HG03066 (cell line): ENCODE measurements around the gene KIF18B.
"Not testable (repeated sequence)": the region's sequence is repeated elsewhere in the genome, so short reads cannot be mapped to it uniquely, and the experiment has no call there.

Experiments used
- ATAC-seq: cut with Tn5 transposase; IDR thresholded peaks from one replicate; pipeline ENCODE4 v1.9.1; 2021; ENCODE audit warnings: low read depth; ENCODE audit not compliant: unreplicated experiment

The KIF18B gene

DNA sequence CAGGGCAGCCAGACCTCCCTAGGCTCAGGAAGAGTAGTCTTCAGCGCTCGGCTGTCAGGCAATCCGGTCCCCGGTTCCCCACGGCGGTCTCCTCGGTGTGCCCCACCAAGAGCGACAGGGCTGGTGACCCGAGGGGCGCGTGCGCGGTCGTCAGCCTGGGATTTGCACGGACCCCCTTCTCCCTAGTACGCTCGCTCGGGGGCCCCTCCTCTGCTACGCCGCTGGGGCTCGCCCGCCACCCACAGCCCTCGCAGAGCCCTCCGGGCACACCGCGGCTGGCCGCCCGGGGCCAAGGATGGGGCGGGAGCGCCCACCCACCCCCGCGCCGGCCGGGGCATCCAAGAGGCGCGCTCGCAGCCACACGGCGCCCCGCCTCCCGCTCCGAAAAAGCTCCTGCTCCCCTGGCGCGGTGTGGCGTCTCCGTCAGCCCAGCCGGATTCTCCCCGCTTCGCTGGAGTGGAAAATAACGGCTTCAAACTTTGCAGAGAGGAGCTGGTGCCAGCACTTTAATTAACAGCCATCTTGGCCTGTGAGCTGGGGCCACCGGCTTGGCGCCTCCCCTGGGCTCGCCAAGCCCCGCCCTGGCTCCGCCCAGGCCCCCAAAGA lies 22.7 kb upstream of the KIF18B start:
- no peak for ATAC-seq

DNA sequence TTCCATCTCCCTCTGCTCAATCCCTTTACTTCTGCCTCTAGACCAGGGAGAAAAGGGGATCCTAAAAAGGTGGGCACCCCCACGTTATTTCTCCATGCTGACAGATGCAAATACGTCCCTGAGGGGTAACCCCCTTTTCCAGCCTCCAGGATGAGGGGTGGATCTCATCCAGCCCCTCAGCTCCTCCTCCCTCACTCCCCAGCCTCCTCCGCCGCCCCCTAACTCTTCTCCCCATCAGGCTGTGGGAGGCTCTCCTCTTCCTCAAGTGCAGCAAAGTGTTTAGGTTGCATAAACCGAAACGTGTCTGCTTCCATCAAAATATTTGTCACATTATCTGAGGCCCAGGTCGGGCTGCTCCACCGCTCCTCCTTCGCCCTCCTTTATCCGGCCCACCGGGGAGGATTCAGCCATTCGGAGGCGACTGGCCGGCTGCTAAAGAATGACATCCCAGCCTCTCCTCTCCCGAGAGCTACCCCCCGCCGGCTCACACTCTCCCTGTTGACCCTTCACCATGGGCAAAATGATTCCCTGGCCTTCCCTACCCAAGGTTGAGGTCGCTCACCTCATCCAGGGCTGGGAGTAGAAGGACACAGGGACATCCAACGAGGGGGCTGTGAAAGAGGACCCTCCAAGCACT lies 21.7 kb upstream of the KIF18B start:
- no peak for ATAC-seq

DNA sequence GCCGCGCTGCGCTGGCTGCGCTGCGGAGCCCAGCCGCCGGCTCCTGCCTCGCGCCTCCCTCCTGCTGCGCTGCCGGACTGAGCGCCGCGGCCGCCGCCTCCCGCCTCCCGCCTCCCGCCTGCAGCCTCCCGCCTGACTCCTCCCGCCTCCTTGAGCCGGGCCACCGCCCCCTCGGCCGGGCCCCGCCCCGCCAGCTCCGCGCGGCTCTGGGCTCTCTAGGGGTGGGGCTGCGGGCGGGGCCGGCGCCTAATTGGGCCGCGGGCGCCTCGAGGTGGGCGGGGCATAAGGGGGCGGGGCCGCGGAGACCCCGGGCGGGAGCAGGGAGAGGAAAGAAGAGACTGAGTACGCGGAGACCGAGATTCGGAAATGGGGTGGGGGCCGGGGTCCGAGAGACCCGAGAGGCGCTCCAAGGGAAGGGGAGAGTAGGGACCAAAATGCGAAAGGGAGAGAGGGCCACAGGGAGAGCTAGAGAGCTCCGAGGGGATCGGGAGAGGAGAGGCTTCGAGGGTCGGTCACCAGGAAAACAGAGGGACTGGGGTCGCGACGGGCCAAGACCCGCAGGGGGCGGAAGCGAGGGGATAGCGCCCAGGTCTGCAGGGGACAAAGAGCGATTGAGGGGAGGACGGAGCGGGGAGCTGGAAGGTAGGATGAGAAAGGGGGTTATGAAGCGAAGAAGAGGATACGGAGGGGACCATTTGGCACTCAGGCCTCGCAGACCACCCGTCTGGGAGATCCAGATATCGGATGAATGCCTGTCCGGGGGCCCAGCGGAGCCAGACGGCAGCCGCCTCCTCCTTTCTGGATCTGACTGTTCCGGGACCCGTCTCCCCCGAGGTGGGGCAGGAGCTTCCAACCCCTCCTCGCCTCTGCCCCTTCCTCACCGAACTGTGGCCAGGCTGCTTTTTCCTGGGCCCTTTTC lies 20.9 kb upstream of the KIF18B start, which contains the start of gene C1QL1:
C1QL1 (minus strand) TSS at position 79 of the 919 bp plus-strand sequence. CDS start 255 bp downstream, outside the sequence.
- peak; percentile 80 for ATAC-seq

DNA sequence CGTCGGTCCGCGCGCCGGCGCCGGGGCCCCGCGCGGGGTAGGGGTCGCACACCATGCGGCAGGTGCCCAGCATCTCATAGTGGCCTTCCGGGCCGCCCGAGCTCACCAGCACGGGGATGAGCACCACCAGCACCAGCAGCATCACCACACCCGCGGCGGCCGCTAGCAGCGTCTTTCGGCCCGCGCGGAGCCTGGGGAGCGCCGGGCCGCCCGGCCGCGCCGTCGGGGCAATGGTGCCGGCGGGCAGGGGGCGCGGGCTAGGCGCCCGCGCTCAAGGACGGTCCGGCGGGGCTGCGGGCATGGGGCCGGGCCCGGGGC lies 20.3 kb upstream of the KIF18B start:
- no peak for ATAC-seq

DNA sequence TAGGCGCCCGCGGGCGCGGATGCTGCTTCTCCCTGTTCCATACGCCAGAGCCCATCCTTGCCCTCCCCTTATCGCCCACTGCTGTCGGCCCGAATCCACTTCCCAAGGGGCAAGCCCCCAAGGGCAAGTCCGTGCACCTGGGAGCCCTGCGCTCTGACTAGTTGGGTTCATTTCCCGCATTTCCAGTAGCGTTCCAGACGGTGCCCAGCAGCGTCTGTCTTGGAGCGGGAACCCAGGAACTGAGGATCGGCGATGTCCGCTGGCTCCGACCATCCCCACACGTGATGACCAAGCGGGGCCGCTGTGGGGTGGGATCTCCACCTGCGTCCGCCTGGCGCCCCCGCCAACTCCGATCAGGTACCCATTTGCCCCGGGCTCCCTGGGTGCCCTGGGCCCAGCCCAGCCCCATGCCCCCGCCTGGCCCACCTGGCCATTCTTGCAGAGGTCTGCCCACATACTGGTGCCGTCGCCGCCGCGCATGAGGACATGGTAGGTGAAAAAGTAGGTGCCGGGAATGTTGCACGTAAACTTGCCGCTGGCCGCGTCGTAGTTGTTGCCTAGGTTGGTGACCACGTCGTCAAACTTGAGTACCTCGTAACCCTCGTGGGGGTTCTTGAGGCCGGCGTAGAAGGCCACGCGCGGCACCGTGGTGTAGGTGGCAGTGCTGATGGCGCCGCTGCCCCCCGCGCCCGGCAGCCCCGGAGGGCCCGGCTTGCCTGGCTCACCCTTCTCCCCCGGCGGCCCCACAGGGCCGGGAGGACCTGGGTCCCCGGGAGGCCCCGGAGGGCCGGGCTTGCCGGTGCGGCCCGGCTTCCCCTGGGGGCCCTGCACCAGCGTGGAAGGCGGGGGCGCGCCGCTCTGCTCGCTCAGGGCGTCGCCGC lies 19.7 kb upstream of the KIF18B start:
- ATAC-seq = no peak

DNA sequence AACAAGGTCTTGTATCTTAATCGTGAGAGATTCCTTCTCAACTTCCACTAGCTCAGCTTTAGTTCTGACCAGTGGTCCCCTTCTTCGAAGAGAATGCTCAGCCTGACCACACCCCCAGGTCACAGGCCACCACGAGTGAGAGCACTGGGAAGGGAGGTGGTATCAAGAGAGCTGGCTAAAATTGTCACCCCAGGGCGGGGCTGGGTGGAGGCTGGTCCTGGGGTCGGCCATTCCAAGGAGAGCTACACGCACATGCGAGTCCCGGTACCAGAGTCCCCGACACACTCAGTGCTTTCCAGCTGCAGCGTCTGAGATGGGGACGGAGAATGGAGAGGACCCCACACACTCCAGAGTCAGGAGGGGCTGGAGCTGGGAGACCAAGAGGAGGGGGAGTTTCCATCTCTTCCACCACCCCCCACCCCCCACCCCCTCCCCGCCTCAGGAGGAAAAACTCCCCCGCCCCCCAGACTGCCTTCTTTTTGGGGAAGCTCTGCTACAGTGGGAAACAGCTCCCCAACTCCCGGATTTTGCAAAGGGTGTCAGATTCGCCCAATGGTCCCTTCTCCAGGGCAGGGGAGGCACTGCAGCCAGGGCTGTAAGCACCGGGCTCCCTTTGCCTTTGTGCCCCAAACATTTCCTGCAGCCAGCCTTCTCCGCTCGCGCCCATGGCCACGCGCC lies 18.9 kb upstream of the KIF18B start:
- ATAC-seq = no peak

DNA sequence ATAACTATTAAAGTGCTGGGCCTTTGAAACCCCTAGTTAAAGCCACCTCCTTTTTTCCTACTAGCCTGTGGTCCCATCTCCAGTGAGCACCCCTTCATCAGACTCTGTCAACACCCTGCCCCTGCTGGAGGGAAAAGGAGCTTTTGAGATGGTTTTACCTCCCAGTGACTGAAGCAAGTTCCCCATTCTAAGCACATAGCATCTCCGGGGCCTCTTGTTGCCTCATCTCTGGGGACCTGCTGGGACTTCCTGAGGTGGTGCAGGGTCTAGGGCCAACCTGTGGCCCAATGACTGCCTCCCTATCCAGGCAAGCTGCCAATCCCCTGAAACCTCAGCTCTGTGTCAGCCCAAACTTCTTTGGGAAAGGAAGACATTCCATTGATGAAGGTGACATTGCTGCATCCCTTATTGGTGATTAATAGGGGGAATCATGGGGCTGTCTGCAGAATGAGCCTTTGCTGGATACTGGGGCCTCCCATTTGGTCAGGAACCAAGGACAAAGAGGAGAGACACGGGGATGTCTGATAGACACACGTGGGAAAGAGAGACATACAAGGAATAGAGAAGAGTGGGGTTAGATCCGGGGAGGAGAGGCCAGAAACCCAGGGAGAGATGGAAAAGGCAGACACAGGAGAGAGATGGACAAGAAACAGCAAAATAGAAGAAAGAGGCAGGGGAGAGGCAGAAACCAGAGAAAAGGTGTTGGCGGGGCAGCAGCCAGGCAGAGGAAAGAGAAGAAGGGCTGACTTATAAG lies 18.1 kb upstream of the KIF18B start:
- ATAC-seq = no peak

DNA sequence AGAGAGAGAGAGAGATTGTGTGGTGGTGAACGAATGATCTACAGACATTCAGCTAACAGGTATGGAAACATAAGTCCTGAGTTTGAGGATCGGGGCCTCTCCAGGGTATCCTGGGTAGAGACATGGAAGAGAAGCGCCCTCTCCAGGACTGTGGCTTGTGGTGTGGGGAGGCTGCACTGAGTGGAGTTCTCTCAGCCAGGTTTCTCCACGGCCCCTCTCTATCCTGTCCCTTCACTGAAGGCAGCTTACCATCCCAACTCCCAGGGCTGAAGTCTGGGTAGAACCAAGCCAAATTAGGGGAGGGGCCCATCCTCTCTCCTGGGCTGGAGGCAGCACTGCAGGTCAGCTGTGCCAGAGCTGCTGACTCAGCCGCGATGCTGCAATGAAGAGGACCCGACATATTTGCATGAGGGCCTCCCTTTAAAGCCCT lies 14.4 kb upstream of the KIF18B start:
- no peak for ATAC-seq

DNA sequence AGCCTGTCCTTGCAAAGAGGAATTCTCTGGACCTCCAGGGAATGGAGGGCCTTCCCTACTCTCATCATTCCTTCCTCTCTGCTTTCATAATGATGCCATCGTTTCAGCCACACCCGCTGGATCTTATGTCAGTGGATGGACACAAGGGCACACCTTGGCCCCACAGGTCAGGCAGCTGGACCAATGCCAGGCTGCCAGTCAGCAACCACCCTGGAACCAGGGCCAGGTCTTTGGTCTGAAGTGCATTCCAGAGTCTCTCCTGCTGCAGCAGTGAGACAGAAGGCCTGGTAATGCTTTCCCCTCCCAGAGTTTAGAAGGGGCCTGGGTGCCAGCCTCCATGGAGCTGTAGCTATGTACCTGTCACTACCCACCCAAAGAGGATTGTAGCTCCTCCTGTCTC lies 13.1 kb upstream of the KIF18B start:
- ATAC-seq = no peak

DNA sequence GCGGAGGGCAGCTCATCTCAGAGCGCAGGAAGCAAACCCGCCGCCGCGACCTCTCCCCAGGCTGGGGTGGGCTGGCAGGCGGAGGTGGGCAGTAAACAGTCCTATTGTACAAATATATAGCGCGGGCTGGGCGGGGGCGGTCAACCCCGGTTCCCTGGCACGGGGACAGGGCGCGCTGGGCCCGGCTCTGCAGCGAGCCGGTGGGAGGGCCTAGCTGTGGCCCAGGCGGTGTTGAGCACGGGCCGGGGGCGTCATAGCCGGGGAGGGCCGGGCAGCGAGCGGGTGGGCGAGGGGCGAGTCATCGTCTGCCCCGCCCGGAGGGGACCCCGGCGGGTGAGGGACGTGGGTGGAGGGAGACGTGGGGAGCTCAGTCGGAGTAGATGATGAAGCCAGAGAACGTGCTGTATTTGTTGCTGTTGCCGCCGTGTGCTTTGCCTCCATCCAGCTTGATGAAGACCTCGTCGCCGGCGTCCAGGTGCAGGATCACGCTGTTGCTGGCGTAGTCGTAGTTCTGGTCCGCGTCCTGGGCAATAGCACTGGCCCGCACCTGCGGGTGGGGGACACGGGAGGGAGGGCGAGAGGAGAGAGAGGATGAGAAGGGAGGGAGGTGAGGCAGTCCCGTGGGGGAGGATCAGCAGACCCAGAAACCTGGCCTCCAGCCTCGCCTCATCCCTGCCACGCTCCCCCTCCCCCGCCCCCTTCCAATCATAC lies 12.4 kb upstream of the KIF18B start:
- no peak for ATAC-seq

DNA sequence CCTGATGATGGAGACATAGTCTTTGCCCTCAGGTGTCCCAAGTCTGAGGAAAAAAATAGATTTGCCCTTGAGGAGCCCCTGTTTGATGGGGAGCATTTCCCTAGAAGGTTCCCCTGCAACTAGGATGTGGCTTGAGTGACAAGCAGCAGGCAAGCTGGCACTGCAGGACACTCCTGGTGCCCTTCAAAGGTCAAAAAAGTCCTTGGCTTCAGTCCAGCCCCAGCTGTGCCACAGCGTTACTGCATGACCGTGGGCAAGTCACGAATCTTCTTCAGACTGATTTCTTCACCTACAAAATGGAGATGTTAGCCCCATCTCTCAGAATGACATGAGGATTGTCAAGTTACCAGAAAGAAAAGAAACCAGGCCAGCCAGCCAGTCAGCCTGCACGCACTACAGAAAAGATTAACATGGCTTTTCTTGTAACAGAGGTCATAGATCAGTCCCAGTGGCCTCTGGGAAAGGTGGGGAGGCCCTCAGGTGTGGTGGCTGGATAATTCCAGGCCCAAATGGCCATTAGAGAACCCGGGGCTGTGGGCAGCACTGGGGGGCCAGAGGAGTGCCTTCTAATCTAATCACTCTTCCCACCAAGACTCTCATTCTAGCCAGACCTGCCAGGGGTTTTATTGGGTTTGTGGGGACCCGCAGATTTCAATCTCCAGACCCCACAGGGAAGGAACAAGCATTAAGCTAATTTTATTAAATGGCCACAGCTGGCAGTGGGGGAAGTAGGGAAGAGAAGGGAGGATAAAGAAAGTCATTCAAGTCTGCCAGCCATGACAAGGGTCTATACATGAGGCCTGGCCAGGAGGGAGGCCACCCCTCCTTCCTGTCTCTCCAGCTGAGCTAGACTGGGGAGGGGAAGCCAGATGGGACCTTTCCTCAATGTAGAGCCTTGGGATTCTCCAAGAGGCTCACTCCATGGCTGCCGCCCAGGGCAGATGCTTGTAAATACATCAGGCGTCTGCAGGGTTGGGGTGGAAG lies 9.7 kb upstream of the KIF18B start:
- no peak for ATAC-seq

DNA sequence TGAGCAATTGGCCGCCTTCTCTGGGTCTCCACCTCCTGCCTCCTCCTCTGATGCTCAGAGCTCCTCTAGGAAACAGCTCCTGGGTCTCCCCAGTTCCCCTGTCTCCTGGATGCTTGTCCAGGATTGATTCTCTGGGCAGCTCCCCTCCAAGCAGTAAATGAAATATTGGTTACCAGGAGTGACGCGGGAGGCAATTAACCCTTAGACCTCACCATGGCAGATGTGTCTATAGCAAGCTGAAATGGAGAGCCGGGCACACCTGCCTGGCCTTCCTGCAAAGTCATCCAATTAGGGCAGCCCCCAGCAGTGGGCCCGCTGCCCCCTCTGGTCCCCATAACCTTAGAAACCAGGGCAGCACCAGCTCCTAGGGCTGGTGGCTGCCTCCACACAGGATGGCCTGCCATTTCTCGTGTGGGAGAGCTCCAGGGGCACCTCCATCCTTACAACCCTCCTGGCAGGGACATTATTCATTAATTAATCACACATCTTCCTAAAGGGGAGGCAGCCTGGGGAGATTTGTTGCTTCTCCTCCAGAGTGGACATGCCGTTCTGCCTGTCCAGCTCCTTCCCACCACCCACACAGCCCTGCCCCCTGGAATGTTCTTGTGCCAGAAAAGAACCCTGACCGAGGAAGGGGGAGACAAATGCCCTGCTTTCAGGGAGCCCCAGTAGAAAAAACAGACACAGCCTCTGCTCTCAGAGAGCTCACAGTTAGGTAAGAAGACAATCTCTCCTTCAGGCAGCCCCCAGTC lies 8.3 kb upstream of the KIF18B start:
- ATAC-seq = no peak

DNA sequence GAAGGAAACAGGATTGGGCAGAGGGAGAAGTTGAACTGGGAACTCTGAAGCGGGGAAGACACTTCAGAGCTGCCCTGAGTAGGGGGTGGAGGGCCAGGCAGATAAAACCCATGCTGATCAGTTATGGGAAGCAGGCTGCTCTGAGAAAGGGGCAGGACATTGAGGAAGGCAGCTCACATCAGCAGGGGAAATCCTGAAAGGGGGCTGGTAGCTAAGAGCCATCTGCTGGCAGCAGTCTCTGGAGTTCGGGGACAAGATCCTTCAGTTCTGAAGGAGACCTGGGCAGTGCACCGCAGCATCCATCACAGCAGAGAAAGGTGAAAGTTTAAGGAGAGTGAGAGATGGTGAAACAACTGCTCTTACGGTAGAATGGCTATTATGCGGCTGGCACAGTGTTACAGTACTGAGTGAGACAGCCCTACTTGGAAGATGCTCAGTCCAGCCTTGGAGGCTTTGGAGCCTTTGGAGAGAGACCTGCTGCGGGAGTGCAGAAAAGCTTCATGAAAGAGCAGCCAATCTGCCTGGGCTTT lies 5.4 kb upstream of the KIF18B start:
- ATAC-seq = no peak

DNA sequence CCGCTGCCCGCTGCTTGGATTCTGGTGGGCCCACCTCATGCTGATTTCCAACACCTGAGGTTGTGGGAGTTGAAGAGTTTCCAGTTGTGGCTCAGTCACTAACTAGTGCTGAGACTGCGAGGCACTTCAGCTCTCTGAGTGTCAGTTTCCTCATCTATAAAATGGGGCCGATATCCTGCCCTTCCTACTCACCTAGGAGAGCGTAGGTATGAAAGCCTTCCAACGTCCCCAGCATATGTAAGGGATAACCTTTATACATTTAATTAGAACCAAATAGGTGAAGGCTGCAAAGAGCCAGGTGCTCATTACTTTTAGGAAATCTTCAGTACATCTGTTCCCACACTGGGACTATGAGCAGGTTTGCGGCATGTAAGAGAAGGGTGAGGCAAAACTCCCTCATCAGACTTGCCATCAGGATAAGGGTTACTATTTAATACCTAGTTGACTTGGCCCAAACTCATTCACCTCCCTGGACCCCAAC lies 782 bp upstream of the KIF18B start:
- no peak for ATAC-seq

DNA sequence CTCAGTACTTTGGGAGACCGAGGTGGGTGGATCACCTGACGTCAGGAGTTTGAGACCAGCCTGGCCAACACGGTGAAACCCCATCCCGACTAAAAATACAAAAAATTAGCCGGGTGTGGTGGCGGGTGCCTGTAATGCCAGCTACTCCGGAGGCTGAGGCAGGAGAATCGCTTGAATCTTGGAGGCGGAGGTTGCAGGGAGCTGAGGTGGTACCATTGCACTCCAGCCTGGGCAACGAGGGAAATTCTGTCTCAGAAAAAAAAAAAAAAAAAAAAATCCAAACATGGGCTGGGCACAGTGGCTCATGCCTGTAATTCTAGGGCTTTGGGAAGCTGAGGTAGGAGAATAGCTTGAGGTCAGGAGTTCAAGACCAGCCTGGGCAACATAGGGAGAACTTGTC lies 1.9 kb downstream of the KIF18B start:
- not testable (repeated sequence) for ATAC-seq

DNA sequence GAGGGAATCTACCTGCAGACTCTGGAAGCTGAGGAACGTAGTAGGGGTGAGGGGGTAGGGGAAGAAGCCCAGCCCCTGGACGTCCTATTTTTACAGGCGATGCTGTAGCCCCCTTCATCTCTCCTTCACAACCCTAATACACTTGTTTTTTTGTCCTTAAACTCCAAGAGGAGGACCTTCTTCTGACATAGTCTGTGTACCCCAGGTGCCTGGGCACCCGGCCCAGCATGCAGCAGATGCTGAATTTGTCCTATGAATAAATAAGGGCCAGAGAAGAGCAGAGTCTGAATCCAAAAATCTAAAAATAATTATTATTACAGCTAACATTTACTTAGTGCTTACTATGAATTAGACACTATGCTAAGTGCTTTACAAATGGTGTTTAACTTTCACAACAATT lies 5.1 kb downstream of the KIF18B start:
- ATAC-seq = no peak
